ENCODE measurements around the gene VPS41.

VPS41 gene

DNA sequence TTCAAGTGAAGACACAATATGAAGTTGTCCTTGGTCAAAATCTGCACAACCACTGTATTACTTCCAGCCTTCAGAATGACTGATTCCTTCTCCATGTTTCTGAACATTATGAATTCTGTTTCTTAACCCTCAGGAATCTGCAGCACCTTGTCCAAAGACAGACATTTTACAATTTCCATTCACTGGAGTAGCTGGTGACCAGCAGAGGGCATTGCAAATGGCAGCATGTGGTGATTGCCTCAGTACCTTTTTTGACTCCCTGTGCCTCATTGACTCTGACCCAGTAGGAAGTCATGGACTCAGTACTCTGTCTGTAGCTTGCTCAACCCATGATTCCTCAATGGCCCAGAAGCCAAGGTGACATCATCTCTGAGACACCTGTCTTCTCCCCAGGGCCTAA lies 879 bp upstream of the VPS41 start:
- TF ChIP-seq, protein P1, sequence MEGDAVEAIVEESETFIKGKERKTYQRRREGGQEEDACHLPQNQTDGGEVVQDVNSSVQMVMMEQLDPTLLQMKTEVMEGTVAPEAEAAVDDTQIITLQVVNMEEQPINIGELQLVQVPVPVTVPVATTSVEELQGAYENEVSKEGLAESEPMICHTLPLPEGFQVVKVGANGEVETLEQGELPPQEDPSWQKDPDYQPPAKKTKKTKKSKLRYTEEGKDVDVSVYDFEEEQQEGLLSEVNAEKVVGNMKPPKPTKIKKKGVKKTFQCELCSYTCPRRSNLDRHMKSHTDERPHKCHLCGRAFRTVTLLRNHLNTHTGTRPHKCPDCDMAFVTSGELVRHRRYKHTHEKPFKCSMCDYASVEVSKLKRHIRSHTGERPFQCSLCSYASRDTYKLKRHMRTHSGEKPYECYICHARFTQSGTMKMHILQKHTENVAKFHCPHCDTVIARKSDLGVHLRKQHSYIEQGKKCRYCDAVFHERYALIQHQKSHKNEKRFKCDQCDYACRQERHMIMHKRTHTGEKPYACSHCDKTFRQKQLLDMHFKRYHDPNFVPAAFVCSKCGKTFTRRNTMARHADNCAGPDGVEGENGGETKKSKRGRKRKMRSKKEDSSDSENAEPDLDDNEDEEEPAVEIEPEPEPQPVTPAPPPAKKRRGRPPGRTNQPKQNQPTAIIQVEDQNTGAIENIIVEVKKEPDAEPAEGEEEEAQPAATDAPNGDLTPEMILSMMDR (IDR thresholded peaks at IDR 0.05; ENCODE audit: low read depth, low read length, missing control alignments): peak; percentile 16
- no peak for DNase-seq (ENCODE audit: extremely low read depth, low read depth)
- no peak overlapping the region for H3K4me3 ChIP-seq (replicated peaks; ENCODE audit: low read depth, low read length)

DNA sequence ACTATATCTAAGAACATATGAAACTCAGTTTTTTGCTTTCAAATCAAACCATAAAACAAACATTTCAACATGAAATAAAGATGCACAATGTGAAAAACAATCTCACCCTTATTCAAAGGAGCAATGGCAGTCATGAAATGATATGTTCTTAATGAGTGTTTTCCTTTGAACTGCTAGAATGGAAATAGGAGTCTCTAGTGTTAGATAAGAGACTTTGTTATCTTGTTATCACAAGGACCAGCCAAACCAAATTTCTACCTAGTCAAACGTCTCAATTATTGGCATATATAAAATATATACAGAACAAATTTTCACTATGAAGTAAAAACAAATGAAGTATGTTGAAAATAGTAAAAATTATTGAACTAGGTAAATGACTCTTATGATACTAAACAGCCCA lies 1.2 kb downstream of the VPS41 start:
- H3K4me3 ChIP-seq (replicated peaks; ENCODE audit: low read depth, low read length): no peak overlapping the region
- TF ChIP-seq, protein P1 (IDR thresholded peaks at IDR 0.05; ENCODE audit: low read depth, low read length, missing control alignments): no peak
- DNase-seq (ENCODE audit: extremely low read depth, low read depth): no peak

DNA sequence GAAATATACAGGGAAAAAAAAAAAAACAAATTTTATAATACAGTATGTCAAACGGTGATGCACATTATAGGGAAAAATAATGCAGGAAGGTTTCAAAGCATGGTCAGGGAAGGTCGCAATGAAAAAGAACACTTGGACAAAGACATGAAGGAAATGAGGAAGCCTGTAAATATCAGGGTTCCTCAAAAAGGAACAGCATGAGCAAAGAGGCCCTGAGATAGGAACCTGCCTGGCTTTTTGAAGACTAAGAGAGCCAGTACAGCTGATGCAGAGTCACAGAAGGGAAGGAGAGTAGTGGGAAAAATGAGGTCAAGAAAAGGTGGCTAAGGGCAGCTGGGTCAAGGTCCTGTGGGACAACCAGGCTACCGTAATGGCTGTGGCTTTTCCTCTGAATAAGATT lies 1.9 kb downstream of the VPS41 start:
- TF ChIP-seq, protein P1 (IDR thresholded peaks at IDR 0.05; ENCODE audit: low read depth, low read length, missing control alignments): no peak
- no peak overlapping the region for H3K4me3 ChIP-seq (replicated peaks; ENCODE audit: low read depth, low read length)
- DNase-seq (ENCODE audit: extremely low read depth, low read depth): no peak

DNA sequence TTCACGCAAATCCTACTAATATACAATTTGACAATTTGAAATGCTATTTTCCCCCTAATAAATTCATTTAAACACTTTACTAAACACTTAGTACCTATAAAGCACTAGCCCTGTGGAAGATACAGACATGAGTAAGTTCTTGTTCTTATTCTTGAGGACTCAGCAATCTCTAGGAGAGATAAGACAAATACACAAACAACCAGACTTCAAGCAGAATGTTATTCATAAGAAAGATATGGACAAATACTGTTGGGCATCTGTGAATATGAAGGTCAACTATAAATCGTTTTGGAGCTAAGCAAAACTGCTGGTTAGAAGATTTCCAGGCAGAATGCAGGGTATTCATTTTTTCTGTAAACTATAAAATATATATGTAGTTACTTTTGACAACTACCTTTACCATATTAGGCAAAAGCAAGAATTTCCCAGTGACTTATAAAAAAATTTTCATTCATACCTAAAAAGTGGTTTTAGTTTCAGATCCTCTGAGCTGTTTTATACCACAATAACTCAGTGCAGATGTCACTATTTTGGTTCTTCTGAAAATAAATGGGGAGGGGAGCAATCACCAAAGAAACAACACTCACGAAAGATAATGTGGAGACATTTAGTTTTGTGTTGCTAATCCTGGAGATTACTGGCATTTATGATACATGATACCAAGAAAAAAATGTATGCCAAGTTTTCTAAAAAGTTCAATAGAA lies 3.8 kb downstream of the VPS41 start:
- no peak overlapping the region for H3K4me3 ChIP-seq (replicated peaks; ENCODE audit: low read depth, low read length)
- no peak for DNase-seq (ENCODE audit: extremely low read depth, low read depth)
- TF ChIP-seq, protein P1 (IDR thresholded peaks at IDR 0.05; ENCODE audit: low read depth, low read length, missing control alignments): no peak

DNA sequence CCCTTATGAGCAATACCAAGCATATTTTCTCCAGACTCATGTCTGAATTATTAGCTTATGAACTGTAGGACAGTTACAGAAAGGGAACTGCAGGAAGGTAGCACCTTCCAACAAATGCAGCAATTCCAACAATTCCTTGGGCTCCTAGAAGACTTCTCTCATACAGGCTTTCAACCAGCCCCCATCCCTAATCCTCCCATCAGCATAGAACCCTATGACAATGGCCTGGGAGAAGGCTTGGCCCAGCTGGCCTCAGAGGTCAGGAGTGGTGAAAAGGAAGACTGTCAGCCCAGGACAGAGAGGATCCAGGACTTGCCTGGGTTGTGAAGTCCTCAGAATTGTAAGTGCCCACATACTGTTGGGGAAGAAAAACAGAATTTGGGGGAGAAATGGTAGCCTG lies 5.9 kb downstream of the VPS41 start:
- no peak for DNase-seq (ENCODE audit: extremely low read depth, low read depth)
- TF ChIP-seq, protein P1 (IDR thresholded peaks at IDR 0.05; ENCODE audit: low read depth, low read length, missing control alignments): no peak
- no peak overlapping the region for H3K4me3 ChIP-seq (replicated peaks; ENCODE audit: low read depth, low read length)

DNA sequence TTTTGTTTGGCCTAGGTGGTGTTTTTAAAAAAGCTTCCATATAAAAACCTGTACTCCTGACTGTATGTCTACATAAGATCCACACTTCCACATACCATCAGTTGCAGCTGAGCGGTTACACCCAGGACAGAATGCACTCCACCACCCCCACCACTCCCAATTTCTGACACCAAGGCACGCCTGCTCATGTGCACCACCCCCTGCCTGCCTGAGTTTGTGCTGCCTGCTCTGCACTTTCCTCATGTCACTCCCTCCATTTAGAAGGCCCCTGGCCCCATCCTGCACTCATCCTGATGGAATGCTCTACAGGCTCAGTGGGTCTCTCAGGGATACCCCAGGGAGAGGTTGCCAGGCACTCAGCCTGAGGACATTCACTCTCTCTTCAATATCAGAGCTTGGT lies 6.5 kb downstream of the VPS41 start:
- no peak overlapping the region for H3K4me3 ChIP-seq (replicated peaks; ENCODE audit: low read depth, low read length)
- no peak for DNase-seq (ENCODE audit: extremely low read depth, low read depth)
- TF ChIP-seq, protein P1 (IDR thresholded peaks at IDR 0.05; ENCODE audit: low read depth, low read length, missing control alignments): no peak

DNA sequence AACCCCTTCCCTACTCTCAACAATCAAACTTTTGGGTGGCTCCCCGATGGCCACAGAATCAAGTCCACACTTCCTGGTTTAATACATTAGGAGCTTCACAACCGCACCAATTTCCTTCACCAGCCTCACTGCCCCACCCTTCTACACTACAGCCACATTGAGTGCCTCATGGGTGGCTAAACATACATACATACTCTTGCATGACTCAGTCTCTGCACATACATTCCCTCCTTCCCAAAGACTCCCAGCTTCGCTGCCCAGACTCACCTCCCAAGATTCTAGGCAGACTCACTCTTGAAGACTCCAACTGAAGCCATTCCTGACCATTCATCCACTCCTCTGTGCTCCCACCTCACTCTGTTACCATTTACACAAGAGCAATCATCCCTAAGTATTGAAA lies 15.9 kb downstream of the VPS41 start:
- H3K4me3 ChIP-seq (replicated peaks; ENCODE audit: low read depth, low read length): no peak overlapping the region
- DNase-seq (ENCODE audit: extremely low read depth, low read depth): no peak
- TF ChIP-seq, protein P1 (IDR thresholded peaks at IDR 0.05; ENCODE audit: low read depth, low read length, missing control alignments): no peak

Measured in HFF-Myc (cell line).